Liver (tissue), 9 donors: Measurements from ENCODE around the gene ZNF831. TPM values are rescaled to one million over a fixed set of nuclear protein-coding genes. Genes with fewer than 3 reads are reported as not detected.

Experiments
- DNase-seq: peaks from one replicate; pipeline ENCODE4 v3.0.0-alpha.2; 2017; ENCODE audit warnings: low spot score
- H3K27ac ChIP-seq, 2 donors: one replicate each; pipeline ENCODE4 v1.7.0; 2013; ENCODE audit warnings: inconsistent platforms in 2 of 2, low read length in 2 of 2, control low read depth in 1 of 2, low read depth in 1 of 2, mild to moderate bottlenecking in 1 of 2
- H3K27me3 ChIP-seq, 4 donors: one replicate each; pipeline versions ENCODE4 v1.6.1 to v1.7.0; 2013; ENCODE audit warnings: low read length in 3 of 4, inconsistent platforms in 1 of 4, mild to moderate bottlenecking in 1 of 4, moderate library complexity in 1 of 4; ENCODE audit not compliant: control insufficient read depth in 4 of 4, insufficient read depth in 4 of 4
- H3K36me3 ChIP-seq, 4 donors: one replicate each; pipeline versions ENCODE4 v1.6.1 to v1.7.0; 2013; ENCODE audit warnings: low read length in 3 of 4, mild to moderate bottlenecking in 3 of 4, low read depth in 1 of 4, moderate library complexity in 1 of 4; ENCODE audit not compliant: control insufficient read depth in 4 of 4, insufficient read depth in 3 of 4
- H3K4me1 ChIP-seq, 4 donors: one replicate each; pipeline versions ENCODE4 v1.6.1 to v1.7.0; 2013; ENCODE audit warnings: low read length in 3 of 4, mild to moderate bottlenecking in 3 of 4, moderate library complexity in 1 of 4; ENCODE audit not compliant: control insufficient read depth in 4 of 4, insufficient read depth in 4 of 4
- H3K4me3 ChIP-seq, 3 donors: one replicate each; pipeline versions ENCODE4 v1.6.1 to v1.7.0; 2013; ENCODE audit warnings: low read length in 3 of 3, control low read depth in 1 of 3, low read depth in 1 of 3, mild to moderate bottlenecking in 1 of 3
- H3K9ac ChIP-seq, 2 donors: one replicate each; pipeline ENCODE4 v1.7.0; 2013; ENCODE audit warnings: low read length in 2 of 2, mild to moderate bottlenecking in 2 of 2, moderate library complexity in 2 of 2, control low read depth in 1 of 2, low read depth in 1 of 2
- H3K9me3 ChIP-seq, 4 donors: one replicate each; pipeline versions ENCODE4 v1.6.1 to v1.7.0; 2013; ENCODE audit warnings: low read length in 3 of 4; ENCODE audit not compliant: control insufficient read depth in 4 of 4
- CTCF ChIP-seq: fragments of 150-350 bp; IDR thresholded peaks from 2 replicates; pipeline ENCODE4 v1.5.1; 2017; ENCODE audit warnings: improper control_type of control experiment, low read depth, low read length; ENCODE audit not compliant: missing input control
- EGR1 ChIP-seq, 2 donors: IDR thresholded peaks; 2 replicates each; pipeline ENCODE4 v1.6.1; 2016 to 2018; ENCODE audit warnings: antibody characterized with exemption in 2 of 2, low read depth in 2 of 2
- FOXA1 ChIP-seq: IDR thresholded peaks from 2 replicates; pipeline ENCODE4 v1.6.1; 2016; ENCODE audit warnings: antibody characterized with exemption
- FOXA2 ChIP-seq: IDR thresholded peaks from 2 replicates; pipeline ENCODE4 v1.6.1; 2016; ENCODE audit warnings: antibody characterized with exemption
- HNF4A ChIP-seq, 2 donors: conservative IDR thresholded peaks; 2 replicates each; pipeline ENCODE4 v1.6.1; 2016; ENCODE audit warnings: antibody characterized with exemption in 2 of 2, mild to moderate bottlenecking in 2 of 2
- HNF4G ChIP-seq: IDR thresholded peaks from 2 replicates; pipeline ENCODE4 v1.6.1; 2016; ENCODE audit warnings: antibody characterized with exemption
- JUND ChIP-seq, 2 donors: IDR thresholded peaks; 2 replicates each; pipeline ENCODE4 v1.6.1; 2016; ENCODE audit warnings: antibody characterized with exemption in 2 of 2
- MAX ChIP-seq: IDR thresholded peaks from 2 replicates; pipeline ENCODE4 v1.6.1; 2016; ENCODE audit warnings: antibody characterized with exemption
- RAD21 ChIP-seq, 2 donors: IDR thresholded peaks; 2 replicates each; pipeline ENCODE4 v1.6.1; 2016; ENCODE audit warnings: antibody characterized with exemption in 2 of 2, mild to moderate bottlenecking in 2 of 2
- REST ChIP-seq: IDR thresholded peaks from 2 replicates; pipeline ENCODE4 v1.6.1; 2016; ENCODE audit warnings: antibody characterized with exemption, mild to moderate bottlenecking
- RXRA ChIP-seq, 2 donors: IDR thresholded peaks; 2 replicates each; pipeline ENCODE4 v1.6.1; 2017 to 2018; ENCODE audit warnings: antibody characterized with exemption in 2 of 2, mild to moderate bottlenecking in 1 of 2
- TAF1 ChIP-seq: conservative IDR thresholded peaks from 2 replicates; pipeline ENCODE4 v1.6.1; 2016; ENCODE audit warnings: antibody characterized with exemption, mild to moderate bottlenecking
- ZBTB33 ChIP-seq: IDR thresholded peaks from 2 replicates; pipeline ENCODE4 v1.6.1; 2016; ENCODE audit warnings: antibody characterized with exemption
- WGBS: extraction: QIAGEN DNeasy Blood & Tissue Kit; methylation state at CpG from one replicate; pipeline ENCODE4 v1.1.7; 2013; 5-methylcytosine and 5-hydroxymethylcytosine counted together
- polyA plus RNA-seq, 2 donors: library from polyadenylated mRNA; stranded (reverse) in 1 of 2; unstranded in 1 of 2; fragments of 200-250 nt in 1 of 2; fragments of >200 nt in 1 of 2; fragmentation: Nextera tagmentation in 1 of 2; extraction: Ambion mirVana in 1 of 2; gene quantifications; one replicate each; pipeline versions ENCODE4 v1.2.1 to v1.2.3, GENCODE V29; 2013 to 2015
- total RNA-seq, 2 donors: library from RNA; depleted of rRNA; stranded (reverse); fragments of >200 nt; gene quantifications; one replicate each; pipeline ENCODE4 v1.2.3, GENCODE V29; 2014
- donor health status: healthy.
- donor health status: healthy.
- donor health status: healthy.
- donor health status: healthy.
- donor health status: healthy.

ZNF831 gene
- total and polyA plus RNA-seq, 4 donors: 0.06 to 0.75 (median 0.13) TPM

GRCh38 chr20:59299945-59300332, 136.3 kb downstream of the ZNF831 start:
- DNase-seq: no peak
- H3K27me3 ChIP-seq: peaks cover 0 to 12% (median 7%) of the 10 kb centered on the region in 4 donors
- no peaks in the 10 kb centered on the region for H3K9me3 ChIP-seq
- H3K4me3 ChIP-seq: no peak overlapping the region
- WGBS: 6% methylated on average over 19 of the region's 19 CpGs
- TF ChIP-seq JUND (IDR thresholded peaks at IDR 0.05) (no peak), FOXA2 (no peak), HNF4G (no peak), MAX (no peak), ZBTB33 (no peak), EGR1 (IDR thresholded peaks at IDR 0.05; ENCODE audit: low read depth in 2 of 2) (no peak), RXRA (IDR thresholded peaks at IDR 0.05) (no peak), HNF4A (conservative IDR thresholded peaks at IDR 0.05) (no peak), RAD21 (IDR thresholded peaks at IDR 0.05) (no peak)
- no peaks in the 10 kb centered on the region for H3K4me1 ChIP-seq
- H3K36me3 ChIP-seq: no peaks in the 10 kb centered on the region
- H3K9ac ChIP-seq: no peak overlapping the region
- H3K27ac ChIP-seq: no peak overlapping the region

GRCh38 chr20:59300333-59301081, 136.9 kb downstream of the ZNF831 start, which contains the start of gene EDN3:
Gene EDN3 (plus strand): TSS chr20:59300611. CDS start chr20:59300813, 202 bp downstream.
- no peaks in the 10 kb centered on the region for H3K36me3 ChIP-seq
- WGBS: 4% methylated on average over 77 of the region's 77 CpGs
- no peak for DNase-seq
- no peak within 1 kb of the TSS for H3K9ac ChIP-seq
- no peak within 1 kb of the TSS for H3K27ac ChIP-seq
- H3K9me3 ChIP-seq: no peaks in the 10 kb centered on the region
- TF ChIP-seq HNF4G: no peak
- no peak for TF ChIP-seq JUND (IDR thresholded peaks at IDR 0.05)
- TF ChIP-seq FOXA1: no peak
- no peak for TF ChIP-seq EGR1 (IDR thresholded peaks at IDR 0.05; ENCODE audit: low read depth in 2 of 2)
- no peak for TF ChIP-seq ZBTB33
- no peak for TF ChIP-seq RAD21 (IDR thresholded peaks at IDR 0.05)
- no peak for TF ChIP-seq CTCF
- no peak for TF ChIP-seq TAF1
- TF ChIP-seq REST: no peak
- no peak for TF ChIP-seq FOXA2
- peaks cover 0 to 12% (median 7%) of the 10 kb centered on the region in 4 donors for H3K27me3 ChIP-seq
- H3K4me3 ChIP-seq: no peak within 1 kb of the TSS
- H3K4me1 ChIP-seq: no peaks in the 10 kb centered on the region
